T-helper 1 cell treated with Interleukin-12 subunit alpha and Interleukin-12 subunit beta and Interleukin-4 antibody, amounts not matched to agents 30 ng/mL and 1 ng/mL, for 36 hours (primary cell): Measurements from ENCODE around the gene TOP3A. TPM values are rescaled to one million over a fixed set of nuclear protein-coding genes. Genes with fewer than 3 reads are reported as not detected.

Experiments
- intact Hi-C: fragments of 100-400 bp; cut with micrococcal nuclease; formaldehyde crosslinking; loops from one replicate; pipeline ENCODE4 v1.15.1; 2024
- total RNA-seq: library from RNA; stranded (reverse); gene quantifications from 2 replicates; pipeline ENCODE4 v1.2.3, GENCODE V29; 2022

Gene TOP3A
- total RNA-seq, 1 donor from 2014 or later, result 72.0 TPM

DNA sequence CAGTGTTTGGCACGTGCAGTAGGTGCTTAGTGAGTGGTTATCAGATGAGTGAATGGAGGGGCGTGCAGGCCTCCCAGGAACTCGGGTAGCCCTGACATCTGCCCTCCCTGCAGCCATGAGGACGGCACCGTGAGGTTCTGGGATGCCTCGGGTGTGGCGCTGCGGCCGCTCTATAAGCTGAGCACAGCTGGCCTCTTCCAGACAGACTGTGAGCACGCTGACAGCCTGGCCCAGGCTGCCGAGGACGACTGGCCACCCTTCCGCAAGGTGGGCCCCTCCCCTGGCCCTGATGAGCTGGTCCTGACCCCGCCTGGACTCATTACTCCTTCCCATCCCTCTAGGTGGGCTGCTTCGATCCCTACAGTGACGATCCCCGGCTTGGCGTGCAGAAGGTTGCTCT is 78.3 kb downstream of the TOP3A start:
- intact Hi-C loops, result no loop called here

DNA sequence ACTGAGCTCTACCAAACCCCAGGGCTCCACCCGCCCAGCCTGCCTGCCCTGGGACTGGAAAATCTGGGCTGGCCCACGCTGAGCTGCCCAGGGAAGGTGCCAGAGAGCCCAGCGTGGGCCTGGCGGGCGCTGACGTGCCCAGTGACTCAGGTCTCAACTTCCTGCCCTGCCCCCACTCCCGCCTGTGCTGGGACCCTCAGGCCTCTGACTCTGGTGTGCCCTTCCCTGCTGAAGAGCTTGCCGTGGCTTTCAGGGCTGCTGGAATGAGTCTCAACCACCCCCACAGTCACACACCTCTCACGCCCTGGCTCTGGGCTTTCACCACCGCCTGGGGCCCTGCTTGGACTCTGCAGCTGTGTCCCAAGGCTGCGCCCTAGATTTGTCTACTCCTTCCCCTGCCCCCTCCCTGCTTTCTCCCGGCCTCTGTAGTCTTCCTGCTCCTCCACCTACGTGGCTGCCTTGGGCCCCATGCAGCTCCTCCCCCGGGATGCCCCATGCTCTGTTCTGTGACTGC is 79.0 kb downstream of the TOP3A start:
- intact Hi-C loops, result no loop called here

DNA sequence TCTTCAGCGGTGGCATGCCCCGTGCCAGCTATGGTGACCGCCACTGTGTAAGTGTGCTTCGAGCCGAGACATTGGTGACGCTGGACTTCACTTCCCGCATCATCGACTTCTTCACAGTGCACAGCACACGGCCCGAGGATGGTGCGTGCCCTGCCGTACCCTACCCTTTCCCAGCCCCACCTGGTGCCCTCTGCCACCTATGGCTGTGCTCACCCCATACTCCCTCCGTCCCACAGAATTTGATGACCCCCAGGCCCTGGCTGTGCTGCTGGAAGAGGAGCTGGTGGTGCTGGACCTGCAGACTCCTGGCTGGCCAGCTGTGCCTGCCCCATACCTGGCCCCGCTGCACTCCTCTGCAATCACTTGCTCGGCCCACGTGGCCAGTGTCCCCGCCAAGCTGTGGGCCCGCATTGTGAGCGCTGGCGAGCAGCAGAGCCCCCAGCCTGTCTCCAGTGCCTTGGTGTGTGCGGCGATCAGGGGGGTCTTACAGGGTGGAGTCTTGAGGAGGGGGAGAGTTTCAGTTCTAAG is 79.9 kb downstream of the TOP3A start:
- intact Hi-C loops, result no loop called here

DNA sequence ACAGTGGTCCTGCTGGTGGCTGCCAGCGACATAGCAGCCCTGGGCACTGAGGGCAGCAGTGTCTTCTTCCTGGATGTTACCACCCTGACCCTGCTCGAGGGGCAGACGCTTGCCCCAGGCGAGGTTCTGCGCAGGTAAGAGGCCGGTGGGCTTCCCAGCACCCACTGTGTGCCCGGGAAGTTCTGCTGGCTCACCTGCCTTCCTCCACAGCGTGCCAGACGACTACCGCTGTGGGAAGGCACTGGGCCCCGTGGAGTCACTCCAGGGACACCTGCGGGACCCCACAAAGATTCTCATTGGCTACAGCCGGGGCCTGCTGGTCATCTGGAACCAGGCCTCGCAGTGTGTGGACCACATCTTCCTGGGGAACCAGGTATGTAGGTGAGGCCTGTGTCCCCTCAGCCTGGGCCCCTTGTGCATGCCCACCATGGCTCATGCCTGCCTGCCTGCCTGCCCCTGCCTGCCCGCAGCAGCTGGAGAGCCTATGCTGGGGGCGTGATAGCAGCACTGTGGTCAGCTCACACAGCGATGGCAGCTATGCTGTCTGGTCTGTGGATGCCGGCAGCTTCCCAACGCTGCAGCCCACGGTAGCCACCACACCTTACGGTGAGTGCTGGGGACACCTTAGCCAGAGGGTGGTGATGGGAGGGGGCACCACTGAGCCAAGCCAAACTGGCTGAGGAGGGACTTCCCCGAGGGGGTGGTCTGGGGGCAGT is 80.8 kb downstream of the TOP3A start:
- intact Hi-C loops, result no loop called here

GRCh38 chr17:18231164-18231563 is 83.6 kb downstream of the TOP3A start:
- intact Hi-C loops, result no loop called here

- intact Hi-C loops, result no loop called here
Measured at GRCh38 chr17:18230288-18231141, 84.3 kb downstream of the TOP3A start.

- intact Hi-C loops, result no loop called here
Measured at GRCh38 chr17:18229771-18230170, 85.0 kb downstream of the TOP3A start.

- intact Hi-C loops, result no loop called here
Measured at GRCh38 chr17:18229254-18229653, 85.5 kb downstream of the TOP3A start.

GRCh38 chr17:18228176-18228682 is 86.6 kb downstream of the TOP3A start:
- intact Hi-C loops, result no loop called here

DNA sequence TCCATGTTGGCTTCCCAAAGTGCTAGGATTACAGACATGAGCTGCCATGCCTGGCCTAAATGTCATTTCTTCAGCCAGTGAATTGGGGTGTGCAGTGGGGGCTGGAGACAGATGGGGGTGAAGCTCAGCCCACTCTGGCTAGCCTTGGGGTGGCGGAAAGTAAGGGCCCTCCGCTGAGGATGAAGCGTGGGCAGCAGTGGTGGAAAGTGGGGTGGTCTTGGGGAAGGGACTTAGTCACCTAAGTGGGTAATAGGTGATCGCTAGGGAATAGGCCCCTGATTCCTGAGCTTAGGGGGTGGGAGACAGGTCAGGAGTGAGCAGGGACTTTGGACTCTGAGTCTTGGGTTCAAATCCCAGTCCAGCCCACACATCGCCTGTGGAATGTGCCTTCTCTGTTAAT is 87.2 kb downstream of the TOP3A start:
- intact Hi-C loops, result no loop called here

DNA sequence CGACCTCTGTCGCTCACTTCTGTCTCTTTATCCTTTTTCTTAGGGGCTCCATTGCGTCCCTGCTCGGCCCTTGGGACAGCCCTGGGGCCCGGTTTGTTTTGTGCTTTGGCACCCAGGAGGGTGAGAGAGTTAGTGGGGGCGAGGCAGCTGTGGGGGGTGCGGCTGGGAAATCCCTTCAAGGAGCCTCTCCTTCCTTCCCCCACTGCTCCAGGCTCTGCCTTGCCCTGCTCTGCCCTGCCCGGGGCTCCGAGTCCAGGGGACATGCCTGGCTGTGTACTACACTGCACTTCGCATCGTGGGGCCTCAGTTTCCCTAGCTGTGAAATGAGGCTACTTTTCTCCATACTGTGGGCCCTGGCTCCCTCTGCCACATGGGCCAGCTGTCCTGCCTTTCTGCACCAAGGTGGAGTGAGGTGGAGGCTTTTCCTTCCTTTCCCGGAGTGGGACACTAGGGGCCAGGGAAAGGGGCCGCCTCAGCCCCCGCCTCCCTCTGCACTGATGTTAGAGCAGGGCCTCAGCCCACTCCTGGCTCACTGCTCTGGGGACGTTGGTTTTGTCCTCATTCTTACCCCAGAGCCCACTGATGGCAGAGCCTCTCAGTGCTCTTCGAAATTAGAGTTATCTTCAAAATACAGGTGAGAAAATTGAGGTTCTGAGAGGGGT is 88.4 kb downstream of the TOP3A start:
- intact Hi-C loops, result no loop called here

GRCh38 chr17:18225642-18226283 is 89.0 kb downstream of the TOP3A start:
- intact Hi-C loops, result loop anchor here (1.0 to 2.0 kb wide), 6 partner anchors 8 to 253 kb away; partner anchors contain the start of genes ALKBH5, DRC3, MIEF2 and SHMT1

GRCh38 chr17:18225121-18225641 is 89.6 kb downstream of the TOP3A start, which contains the start of gene LLGL1:
Gene LLGL1 (plus strand): TSS chr17:18225635. CDS start chr17:18225683, 48 bp downstream.
- intact Hi-C loops, result loop anchor here (1.0 to 2.0 kb wide), 6 partner anchors 8 to 253 kb away; partner anchors contain the start of genes ALKBH5, DRC3, MIEF2 and SHMT1

- intact Hi-C loops, result loop anchor here (1.0 to 2.0 kb wide), 6 partner anchors 7 to 252 kb away; partner anchors contain the start of genes ALKBH5, DRC3, MIEF2 and SHMT1
Measured at GRCh38 chr17:18224387-18225120, 90.2 kb downstream of the TOP3A start.

DNA sequence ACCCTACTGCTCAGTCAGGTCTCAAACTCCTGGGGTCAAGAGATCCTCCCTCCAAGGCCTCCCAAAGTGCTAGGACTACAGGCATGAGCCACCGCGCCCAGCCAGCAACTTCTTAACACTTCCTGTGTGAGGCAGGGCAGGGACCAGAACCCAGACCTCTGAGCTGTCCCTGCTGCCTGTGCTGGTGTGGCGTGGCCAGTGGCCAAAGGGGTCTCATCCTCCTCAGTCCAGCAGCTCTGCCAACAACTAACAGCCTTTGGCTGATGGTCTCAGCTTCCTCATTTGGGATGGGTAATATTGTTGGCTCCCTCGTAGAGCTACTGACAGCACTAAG is 90.8 kb downstream of the TOP3A start:
- intact Hi-C loops, result loop anchor here (2.0 kb wide), 1 partner anchor 139 kb away; the partner anchor contains the start of gene SHMT1
